Hematopoietic multipotent progenitor cell (in vitro differentiated cells): ENCODE data around the gene HNF1B. TPM values are rescaled to one million over a fixed set of nuclear protein-coding genes. Genes with fewer than 3 reads are reported as not detected.

ENCODE experiments used
- DNase-seq, 3 donors: peaks; one replicate each; pipeline ENCODE4 v3.0.0-alpha.2; 2011 to 2015; ENCODE audit warnings: low read depth in 2 of 3, low spot score in 2 of 3
- total RNA-seq: library from RNA; depleted of rRNA; stranded (reverse); fragments of >200 nt; gene quantifications from one replicate; pipeline ENCODE4 v1.2.3, GENCODE V29; 2012

Gene HNF1B
- total RNA-seq, 1 donor, result under 0.01 TPM

DNA sequence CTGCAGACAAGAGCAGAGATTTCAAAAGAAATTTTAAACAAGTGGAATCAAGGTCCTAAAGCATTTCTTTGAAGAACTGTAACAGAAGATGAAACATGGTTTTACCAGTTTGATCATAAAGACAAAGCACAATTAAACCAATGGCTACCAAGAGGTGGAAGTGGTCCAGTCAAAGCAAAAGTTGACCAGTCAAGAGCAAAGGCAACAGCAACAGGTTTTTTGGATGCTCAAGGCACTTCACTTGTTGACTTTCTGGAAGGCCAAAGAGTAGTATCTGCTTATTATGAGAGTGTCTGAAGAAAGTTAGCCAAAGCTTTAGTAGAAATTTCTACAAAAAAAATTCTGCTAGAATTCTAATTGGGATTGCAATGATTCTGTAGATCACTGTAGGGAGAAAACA, 106.9 kb downstream of the HNF1B start:
- no peak for DNase-seq

Other genes with a start within 250 kb of the HNF1B start
- 11.6 TPM for gene SYNRG, start 135.6 kb downstream of the HNF1B start, total RNA-seq
- gene DDX52, start 101.6 kb downstream of the HNF1B start, total RNA-seq, result 11.0 TPM
- not detected for gene TBC1D3K, start 179.4 kb upstream of the HNF1B start, total RNA-seq
- 3.2 TPM for gene TBC1D3L, start 244.0 kb upstream of the HNF1B start, total RNA-seq